ENCODE results near the gene AGBL4.
"Not testable (repeated sequence)": the region's sequence is repeated elsewhere in the genome, so short reads cannot be mapped to it uniquely, and the experiment has no call there.

DNA sequence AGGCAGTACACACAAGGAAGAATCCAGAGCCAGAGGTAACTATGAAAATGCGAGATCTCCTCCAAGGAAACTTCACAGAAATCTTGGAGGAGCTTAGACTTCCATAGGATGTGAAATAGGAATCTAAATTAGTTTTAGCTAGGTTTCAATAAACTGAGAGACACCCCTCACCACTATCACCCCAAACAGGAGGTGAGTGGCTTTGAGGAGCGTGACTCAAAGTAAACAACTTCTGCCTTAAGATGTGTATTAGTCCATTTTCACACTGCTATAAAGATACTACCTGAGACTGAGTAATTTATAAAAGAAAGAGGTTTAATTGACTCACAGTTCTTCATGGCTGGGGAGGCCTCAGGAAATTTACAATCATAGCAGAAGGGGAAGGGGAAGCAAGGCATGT lies 703.3 kb downstream of the AGBL4 start:
- TF ChIP-seq POLR2A, CTCF (IDR thresholded peaks at IDR 0.05): not testable (repeated sequence)
